Natural killer cell (primary cell): Measurements from ENCODE around the gene RFX4. TPM values are rescaled to one million over a fixed set of nuclear protein-coding genes. Genes with fewer than 3 reads are reported as not detected.

Experiments
- ATAC-seq, 3 donors: fragments of 150-1000 bp in 2 of 3; fragments of 200-7000 bp in 1 of 3; cut with Tn5 transposase; 1 replicate in 1 of 3; 2 replicates in 2 of 3; pipeline ENCODE4 v1.10.0; 2021; ENCODE audit warnings: mild to moderate bottlenecking in 2 of 3, moderate library complexity in 2 of 3
- DNase-seq, 2 donors: peaks; one replicate each; pipeline versions ENCODE4 v3.0.0 to v3.0.0-alpha.2; 2013 to 2021; ENCODE audit warnings: mixed read lengths in 1 of 2
- H3K27ac ChIP-seq: one replicate; pipeline ENCODE4 v1.5.1; 2013; ENCODE audit warnings: mild to moderate bottlenecking, low read length
- H3K27me3 ChIP-seq: one replicate; pipeline ENCODE4 v1.6.1; 2013; ENCODE audit warnings: low read length; ENCODE audit not compliant: control insufficient read depth, insufficient read depth
- H3K36me3 ChIP-seq: one replicate; pipeline ENCODE4 v1.6.1; 2013; ENCODE audit warnings: low read length; ENCODE audit not compliant: control insufficient read depth, insufficient read depth
- H3K4me1 ChIP-seq: one replicate; pipeline ENCODE4 v1.6.1; 2013; ENCODE audit warnings: low read length; ENCODE audit not compliant: control insufficient read depth, insufficient read depth
- H3K4me3 ChIP-seq: one replicate; pipeline ENCODE4 v1.5.1; 2013; ENCODE audit warnings: low read length
- H3K9me3 ChIP-seq: one replicate; pipeline ENCODE4 v1.6.1; 2013; ENCODE audit warnings: low read length; ENCODE audit not compliant: control insufficient read depth, insufficient read depth
- H3K27ac Mint-ChIP-seq, 2 donors: one replicate each; pipeline ENCODE4 v1.8.0; 2022; ENCODE audit warnings: mild to moderate bottlenecking in 2 of 2, mixed read lengths in 2 of 2, moderate library complexity in 1 of 2
- H3K27me3 Mint-ChIP-seq, 2 donors: one replicate each; pipeline ENCODE4 v1.8.0; 2022; ENCODE audit warnings: low read depth in 2 of 2, mixed read lengths in 2 of 2
- H3K36me3 Mint-ChIP-seq: one replicate; pipeline ENCODE4 v1.8.0; 2022; ENCODE audit warnings: mixed read lengths
- H3K4me1 Mint-ChIP-seq, 2 donors: one replicate each; pipeline ENCODE4 v1.8.0; 2022; ENCODE audit warnings: mixed read lengths in 2 of 2
- H3K4me3 Mint-ChIP-seq: one replicate; pipeline ENCODE4 v1.8.0; 2022; ENCODE audit warnings: mild to moderate bottlenecking, moderate library complexity, mixed read lengths
- H3K9me3 Mint-ChIP-seq, 2 donors: one replicate each; pipeline ENCODE4 v1.8.0; 2022; ENCODE audit warnings: mixed read lengths in 2 of 2
- WGBS: methylation state at CpG from one replicate; pipeline ENCODE4 v1.1.7; 2013; ENCODE audit warnings: missing lambda C conversion rate; ENCODE audit not compliant: insufficient coverage; 5-methylcytosine and 5-hydroxymethylcytosine counted together
- intact Hi-C: fragments of 100-400 bp; cut with micrococcal nuclease; formaldehyde crosslinking; loops from one replicate; pipeline ENCODE4 v1.14.2; 2022
- total RNA-seq, 4 donors: library from RNA; stranded (reverse); fragments of 120-200 nt in 1 of 4; gene quantifications; one replicate each; pipeline versions ENCODE4 v1.2.3 to v1.2.4, GENCODE V29; 2013 to 2022
- TF ChIP-seq, protein P1 (sequence below): fragments of 200-600 bp; IDR thresholded peaks from one replicate; pipeline ENCODE4 v1.8.0; 2022; ENCODE audit warnings: antibody characterized with exemption

RFX4 gene
- total RNA-seq, 3 donors from 2014 or later (not counting 1 experiment from before 2014, with no cell fraction given) = not detected

DNA sequence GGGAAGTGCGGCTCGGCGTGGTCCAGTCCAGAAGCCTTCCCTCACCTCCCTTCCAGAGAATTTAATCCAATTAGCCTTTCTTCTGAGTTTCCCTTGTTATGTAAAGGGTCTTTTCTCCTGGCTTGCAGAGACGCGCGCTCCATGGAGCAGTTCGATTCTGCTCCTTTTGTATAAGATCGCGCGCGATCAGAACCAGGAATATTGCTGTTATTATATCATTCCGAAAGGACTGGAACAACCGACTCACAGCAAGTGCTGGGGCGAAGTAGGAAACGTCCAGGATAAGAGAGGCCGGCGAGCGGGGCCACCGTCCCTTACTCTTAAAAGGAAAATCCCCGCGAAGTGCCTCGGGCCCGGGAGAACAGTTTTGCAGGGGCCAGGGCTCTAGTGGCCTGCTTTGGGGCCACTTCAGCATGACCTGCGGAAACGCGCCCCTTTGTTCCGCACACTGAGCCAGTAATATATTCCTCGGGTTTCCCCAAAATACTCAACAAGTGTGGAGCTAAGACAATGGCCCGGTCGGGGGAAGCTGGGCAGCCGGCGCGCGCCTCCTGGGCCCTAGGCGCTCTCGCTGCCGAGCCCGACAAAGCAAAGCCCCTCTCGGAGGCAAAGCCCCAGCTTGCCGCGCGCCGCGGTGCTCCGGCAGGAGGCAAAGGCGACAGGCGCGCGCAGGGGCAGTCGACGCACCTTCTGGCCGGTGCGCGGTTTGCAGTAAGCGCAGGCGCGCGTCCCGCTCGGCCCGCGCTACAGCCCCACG is 2.9 kb downstream of the RFX4 start:
- Histone ChIP-seq H3K4me3 (no peak overlapping the region), H3K36me3 (no peaks in the 10 kb centered on the region), H3K27me3 (peaks cover 35% of the 10 kb centered on the region), H3K4me1 (peaks cover 14% of the 10 kb centered on the region), H3K27ac (no peak overlapping the region), H3K9me3 (no peaks in the 10 kb centered on the region)
- H3K4me3 Mint-ChIP-seq = peak overlapping the region; percentile 5
- ATAC-seq = no peak
- DNase-seq = no peak
- no peaks in the 10 kb centered on the region for H3K9me3 Mint-ChIP-seq
- intact Hi-C loops = no loop called here
- 5% methylated on average over 63 of the region's 63 CpGs for WGBS
- no peak overlapping the region for H3K27ac Mint-ChIP-seq
- no peaks in the 10 kb centered on the region for H3K36me3 Mint-ChIP-seq
- H3K4me1 Mint-ChIP-seq = peaks cover 0 to 9% of the 10 kb centered on the region in 2 donors
- TF ChIP-seq, protein P1, sequence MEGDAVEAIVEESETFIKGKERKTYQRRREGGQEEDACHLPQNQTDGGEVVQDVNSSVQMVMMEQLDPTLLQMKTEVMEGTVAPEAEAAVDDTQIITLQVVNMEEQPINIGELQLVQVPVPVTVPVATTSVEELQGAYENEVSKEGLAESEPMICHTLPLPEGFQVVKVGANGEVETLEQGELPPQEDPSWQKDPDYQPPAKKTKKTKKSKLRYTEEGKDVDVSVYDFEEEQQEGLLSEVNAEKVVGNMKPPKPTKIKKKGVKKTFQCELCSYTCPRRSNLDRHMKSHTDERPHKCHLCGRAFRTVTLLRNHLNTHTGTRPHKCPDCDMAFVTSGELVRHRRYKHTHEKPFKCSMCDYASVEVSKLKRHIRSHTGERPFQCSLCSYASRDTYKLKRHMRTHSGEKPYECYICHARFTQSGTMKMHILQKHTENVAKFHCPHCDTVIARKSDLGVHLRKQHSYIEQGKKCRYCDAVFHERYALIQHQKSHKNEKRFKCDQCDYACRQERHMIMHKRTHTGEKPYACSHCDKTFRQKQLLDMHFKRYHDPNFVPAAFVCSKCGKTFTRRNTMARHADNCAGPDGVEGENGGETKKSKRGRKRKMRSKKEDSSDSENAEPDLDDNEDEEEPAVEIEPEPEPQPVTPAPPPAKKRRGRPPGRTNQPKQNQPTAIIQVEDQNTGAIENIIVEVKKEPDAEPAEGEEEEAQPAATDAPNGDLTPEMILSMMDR = no peak
- peaks cover 54 to 66% of the 10 kb centered on the region in 2 donors for H3K27me3 Mint-ChIP-seq

DNA sequence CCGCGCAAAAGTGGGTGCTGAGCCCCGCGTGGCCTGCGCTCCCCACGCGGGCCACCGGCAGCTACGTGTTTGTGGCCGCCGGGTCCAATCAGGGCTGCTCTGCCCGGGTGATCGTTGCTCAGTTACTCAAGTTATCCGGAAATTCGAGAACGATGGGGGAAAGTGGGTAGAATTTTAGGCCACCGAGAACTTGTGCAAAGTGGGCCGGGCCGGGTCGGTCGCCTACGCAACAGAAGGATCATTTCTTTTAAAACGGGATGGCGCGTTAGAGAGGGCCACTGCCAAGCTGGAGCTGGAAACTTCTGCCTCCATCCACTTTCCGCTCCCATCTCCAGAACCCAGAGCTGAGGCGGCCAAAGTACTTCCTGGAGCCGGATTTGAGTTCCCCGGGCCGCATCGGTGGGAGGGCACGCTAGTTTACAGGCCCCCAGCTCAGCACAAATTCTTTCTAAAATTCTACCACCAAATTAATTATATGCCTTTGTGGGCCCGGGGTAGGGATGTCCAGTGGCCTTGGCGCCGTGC is 3.5 kb downstream of the RFX4 start:
- TF ChIP-seq, protein P1 = no peak
- Mint-ChIP-seq H3K27ac (no peak overlapping the region), H3K4me1 (peaks cover 0 to 9% of the 10 kb centered on the region in 2 donors), H3K36me3 (no peaks in the 10 kb centered on the region), H3K4me3 (no peak overlapping the region), H3K9me3 (no peaks in the 10 kb centered on the region), H3K27me3 (peaks cover 51 to 62% of the 10 kb centered on the region in 2 donors)
- H3K4me1 ChIP-seq = peaks cover 8% of the 10 kb centered on the region
- intact Hi-C loops = no loop called here
- DNase-seq (no peak), ATAC-seq (no peak)
- H3K9me3 ChIP-seq = no peaks in the 10 kb centered on the region
- H3K27ac ChIP-seq = no peak overlapping the region
- no peaks in the 10 kb centered on the region for H3K36me3 ChIP-seq
- WGBS = 4% methylated on average over 35 of the region's 35 CpGs
- H3K4me3 ChIP-seq = no peak overlapping the region
- peaks cover 30% of the 10 kb centered on the region for H3K27me3 ChIP-seq

DNA sequence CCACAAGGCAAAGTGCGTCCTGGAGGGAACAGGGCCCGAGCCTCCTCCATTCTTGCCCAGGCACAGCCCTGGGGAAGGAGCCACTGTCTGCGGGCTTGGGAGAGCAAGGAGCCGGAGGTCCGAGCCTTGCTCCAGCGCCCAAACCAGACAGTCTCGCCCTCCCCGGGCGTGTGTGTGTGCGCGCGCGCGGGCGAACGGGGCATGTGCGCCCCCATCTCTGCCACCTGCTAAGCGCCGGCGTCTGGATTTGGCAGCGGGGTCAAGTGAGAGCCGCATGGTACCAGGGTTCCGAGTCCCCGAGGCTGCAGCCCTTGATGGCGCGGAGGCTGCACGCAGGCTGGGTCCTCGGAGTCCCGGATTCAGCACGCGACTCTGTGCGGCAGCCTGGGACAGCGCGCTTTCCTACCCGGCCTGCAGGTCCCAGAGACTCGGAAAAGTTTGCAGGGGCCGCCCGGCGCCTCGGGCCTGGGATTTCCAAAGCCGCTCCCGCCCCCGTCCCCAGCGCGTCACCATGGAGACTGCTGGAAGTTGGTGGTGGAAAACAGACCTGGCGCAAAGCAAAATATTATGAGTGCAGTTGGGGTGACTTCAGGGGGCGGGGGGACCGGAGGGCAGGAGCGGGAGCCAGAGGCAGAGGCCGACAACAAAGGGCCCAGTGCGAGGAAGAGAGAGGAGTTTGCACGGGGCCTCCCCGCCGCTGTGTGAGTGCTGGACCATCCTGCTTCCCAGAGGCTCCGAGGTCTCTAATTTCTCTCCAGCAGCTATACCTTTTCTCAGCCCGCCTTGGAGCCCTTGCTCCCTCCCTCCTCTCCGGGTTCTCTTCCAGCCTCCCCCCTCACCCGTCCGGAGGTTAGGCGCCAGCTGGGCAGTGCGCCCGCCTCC is 4.2 kb downstream of the RFX4 start:
- H3K9me3 Mint-ChIP-seq = no peaks in the 10 kb centered on the region
- Histone ChIP-seq H3K27ac (no peak overlapping the region), H3K4me3 (no peak overlapping the region), H3K27me3 (peaks cover 30% of the 10 kb centered on the region), H3K4me1 (peaks cover 4% of the 10 kb centered on the region), H3K36me3 (no peaks in the 10 kb centered on the region), H3K9me3 (no peaks in the 10 kb centered on the region)
- ATAC-seq (no peak), DNase-seq (no peak)
- H3K27ac Mint-ChIP-seq = no peak overlapping the region
- intact Hi-C loops = no loop called here
- WGBS = 4% methylated on average over 62 of the region's 62 CpGs
- H3K4me3 Mint-ChIP-seq = no peak overlapping the region
- H3K36me3 Mint-ChIP-seq = no peaks in the 10 kb centered on the region
- peaks cover 56 to 63% of the 10 kb centered on the region in 2 donors for H3K27me3 Mint-ChIP-seq
- H3K4me1 Mint-ChIP-seq = peaks cover 0 to 9% of the 10 kb centered on the region in 2 donors
- TF ChIP-seq, protein P1 = no peak
